Lower leg skin (tissue), 3 donors: ENCODE results near the gene BIRC7.

ENCODE experiments used
- CTCF ChIP-seq, 3 donors: fragments of 450-650 bp; IDR thresholded peaks; one replicate each; pipeline ENCODE4 v1.5.1; 2016; ENCODE audit warnings: antibody characterized with exemption in 3 of 3, mild to moderate bottlenecking in 3 of 3, moderate library complexity in 2 of 3
- POLR2A ChIP-seq, 2 donors: fragments of 450-650 bp; IDR thresholded peaks; one replicate each; pipeline ENCODE4 v1.6.1; 2016 to 2017; ENCODE audit warnings: antibody characterized with exemption in 2 of 2, mild to moderate bottlenecking in 1 of 2, moderate library complexity in 1 of 2

GRCh38 chr20:63284083-63284440 lies 48.4 kb downstream of the BIRC7 start:
- no peak for TF ChIP-seq CTCF (IDR thresholded peaks at IDR 0.05)
- TF ChIP-seq POLR2A (IDR thresholded peaks at IDR 0.05), result no peak
